NCI-H187 treated with DMSO at 0.1 percent for 48 hours (cell line): ENCODE measurements around the gene TFIP11.

Source experiments
- DNase-seq: peaks from one replicate; lab custom pipeline; 2025; lab: John Stamatoyannopoulos, UW

Gene TFIP11

DNA sequence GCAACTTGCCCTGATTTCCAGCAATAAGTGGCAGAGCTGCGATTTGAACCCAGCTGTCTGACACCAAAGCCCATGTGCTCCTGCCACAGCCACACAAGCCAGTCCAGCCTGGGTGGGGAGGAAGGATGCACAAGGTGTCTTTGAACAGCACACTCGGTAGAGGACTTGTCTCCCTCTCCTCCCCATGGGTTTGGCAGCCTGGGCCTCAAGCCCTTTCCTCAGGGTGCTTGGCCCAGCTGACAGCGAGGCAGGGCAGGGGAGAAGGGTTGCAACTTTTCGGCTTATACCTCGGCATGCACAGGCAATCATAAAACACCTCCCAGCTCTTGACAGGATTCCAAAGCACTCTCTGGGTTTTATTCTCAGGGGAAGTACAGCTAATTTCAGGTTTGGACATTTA is 63.9 kb downstream of the TFIP11 start:
- no peak for DNase-seq

DNA sequence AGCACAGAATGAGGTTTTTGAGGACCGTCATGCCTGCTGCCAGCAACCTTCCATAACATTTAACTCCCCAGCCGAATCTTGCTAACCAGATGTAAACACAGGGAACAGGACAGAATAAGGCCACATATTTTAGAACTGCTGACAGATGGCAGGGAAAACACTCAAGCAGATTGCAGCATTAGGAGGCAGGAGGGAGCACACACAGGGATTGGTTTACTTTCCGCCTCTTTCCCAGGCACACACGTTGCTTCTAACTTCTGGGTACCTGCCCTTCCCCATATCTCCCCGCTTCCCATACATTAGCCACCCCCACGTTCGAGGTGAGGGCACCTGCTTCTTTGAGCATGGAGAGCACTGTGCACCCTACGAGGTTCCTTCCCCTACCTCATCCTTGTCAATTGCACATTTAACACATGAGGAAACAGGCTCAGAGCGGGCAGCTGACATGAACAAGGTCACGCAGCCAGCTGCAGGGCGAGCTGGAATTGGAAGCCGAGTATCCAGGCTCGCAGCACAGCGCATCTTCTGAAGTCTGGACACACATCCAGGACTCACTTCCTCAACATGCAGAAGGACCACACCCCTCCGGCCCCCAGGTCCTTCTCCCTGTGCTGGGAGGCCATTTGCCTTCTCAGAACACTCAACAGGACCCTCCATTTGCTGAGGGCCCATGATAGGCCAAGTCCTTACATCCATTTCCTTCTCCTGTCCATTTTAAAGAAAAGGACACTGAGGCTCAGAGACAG is 64.5 kb downstream of the TFIP11 start:
- no peak for DNase-seq

DNA sequence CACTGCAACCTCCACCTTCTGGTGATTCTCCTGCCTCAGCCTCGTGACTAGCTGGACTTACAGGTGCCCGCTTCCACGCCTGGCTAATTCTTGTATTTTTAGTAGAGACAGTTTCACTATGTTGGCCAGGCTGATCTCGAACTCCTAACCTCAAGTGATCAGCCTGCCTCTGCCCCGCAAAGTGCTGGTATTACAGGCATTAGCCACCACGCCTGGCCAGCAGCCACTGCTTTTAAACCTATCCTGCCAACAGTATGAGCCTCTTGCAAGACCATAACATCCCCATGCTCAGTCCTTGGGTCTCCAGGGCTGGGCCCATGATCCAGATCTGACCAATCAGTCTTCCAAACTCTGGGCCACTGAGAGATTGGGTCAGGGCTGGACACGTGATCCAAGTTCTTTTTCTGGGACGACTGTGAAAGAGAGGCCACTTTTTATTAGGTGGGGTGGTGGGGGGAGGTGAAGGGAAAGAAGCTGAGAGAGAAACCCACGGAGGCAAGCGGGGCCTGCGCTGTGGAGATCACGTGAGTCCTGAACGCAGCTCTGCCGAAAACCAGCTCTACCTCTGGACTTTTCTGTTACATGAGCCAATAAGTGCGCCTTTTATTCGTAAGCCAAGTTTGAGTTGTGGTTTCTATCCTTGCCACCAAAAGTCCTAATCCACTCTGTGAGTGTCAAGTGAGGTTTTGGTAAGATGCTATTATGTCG is 65.3 kb downstream of the TFIP11 start:
- DNase-seq, result no peak

DNA sequence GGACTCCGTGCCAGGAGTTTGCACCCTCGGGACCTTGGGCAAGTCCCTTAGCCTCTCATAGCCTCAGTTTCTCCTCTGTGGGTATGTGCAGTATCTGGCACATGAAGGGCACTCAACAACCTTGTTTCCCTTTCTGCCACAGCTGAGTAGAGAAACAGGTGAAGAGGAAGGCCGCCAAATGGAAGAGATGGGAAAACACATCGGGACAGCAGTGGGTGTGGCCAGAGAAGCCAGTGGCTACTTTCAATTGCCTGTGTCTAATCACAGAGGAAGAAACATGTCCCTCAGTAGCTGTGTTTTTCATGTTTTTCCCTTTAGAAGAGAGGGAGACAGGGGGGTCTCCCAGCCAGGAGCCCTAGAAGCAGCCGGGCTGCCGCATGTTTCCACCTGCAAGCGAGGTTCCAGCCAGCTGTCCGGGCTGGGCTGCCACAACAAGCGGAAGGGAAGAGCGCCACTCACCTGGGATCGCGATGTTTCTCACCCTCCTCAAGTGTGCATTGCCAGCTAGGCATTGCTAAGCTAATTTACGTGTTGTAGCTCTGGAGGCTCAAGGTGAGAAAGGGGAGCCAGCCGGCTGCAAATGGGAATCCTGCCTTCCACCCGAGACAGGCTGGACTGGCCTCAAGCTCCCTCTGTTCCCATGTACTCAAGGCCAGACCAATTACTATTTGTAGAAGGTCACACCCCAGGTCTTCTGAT is 66.5 kb downstream of the TFIP11 start:
- DNase-seq, result no peak

DNA sequence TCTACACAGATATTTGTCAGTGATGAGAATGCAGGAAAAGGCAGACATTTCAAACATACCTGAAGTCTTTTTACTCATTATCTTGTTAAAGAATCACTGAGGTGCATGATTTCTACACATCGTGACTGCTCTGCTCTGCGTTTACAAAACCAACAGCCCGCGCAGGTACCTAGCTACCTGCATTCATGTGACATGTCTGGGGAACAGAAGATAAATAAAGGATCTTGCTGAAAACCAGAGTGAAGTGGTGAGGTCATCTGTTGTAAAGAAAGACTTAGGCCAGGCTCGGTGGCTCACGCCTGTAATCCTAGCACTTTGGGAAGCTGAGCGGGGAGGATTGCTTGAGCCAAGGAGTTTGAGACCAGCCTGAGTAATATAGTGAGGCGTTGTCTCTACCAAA is 67.5 kb downstream of the TFIP11 start:
- DNase-seq, result no peak

DNA sequence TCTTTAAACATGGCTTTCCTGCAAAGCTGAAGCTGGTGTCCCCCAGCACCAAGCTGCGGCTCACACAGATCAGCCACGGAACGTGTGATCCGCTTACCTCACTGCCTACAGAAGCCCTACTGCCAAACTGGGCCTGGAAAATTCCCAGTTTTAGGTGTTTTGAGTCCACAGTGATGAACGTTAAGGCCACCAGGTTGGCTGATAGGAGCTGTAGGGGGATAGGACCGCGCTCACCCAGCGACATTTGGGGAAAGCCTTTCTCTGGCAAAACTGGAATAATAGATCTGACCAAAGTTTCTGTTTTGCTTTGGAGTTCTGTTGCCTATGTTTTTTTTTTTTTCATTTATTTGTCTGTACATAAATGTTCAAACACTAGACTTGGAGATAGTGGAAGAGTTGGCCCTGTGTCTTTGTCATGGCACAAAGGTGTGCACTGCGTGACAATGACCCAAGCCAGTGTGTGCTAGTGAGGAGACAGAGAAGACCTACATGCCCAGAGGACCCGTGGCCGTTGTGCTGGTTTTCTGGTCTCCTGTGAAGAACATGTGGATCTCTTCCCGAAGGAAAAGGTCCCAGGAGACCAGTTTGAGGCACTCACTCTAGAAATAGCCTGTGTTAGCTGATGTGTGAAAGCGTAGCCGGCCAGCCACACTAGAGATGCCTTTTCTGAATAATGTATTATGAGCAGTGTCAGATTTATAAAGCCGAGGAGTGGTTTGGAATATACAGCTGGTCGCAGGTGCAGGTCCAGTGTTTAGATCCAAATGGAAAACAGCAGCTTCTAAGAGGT is 68.2 kb downstream of the TFIP11 start:
- DNase-seq, result peak; percentile 66

DNA sequence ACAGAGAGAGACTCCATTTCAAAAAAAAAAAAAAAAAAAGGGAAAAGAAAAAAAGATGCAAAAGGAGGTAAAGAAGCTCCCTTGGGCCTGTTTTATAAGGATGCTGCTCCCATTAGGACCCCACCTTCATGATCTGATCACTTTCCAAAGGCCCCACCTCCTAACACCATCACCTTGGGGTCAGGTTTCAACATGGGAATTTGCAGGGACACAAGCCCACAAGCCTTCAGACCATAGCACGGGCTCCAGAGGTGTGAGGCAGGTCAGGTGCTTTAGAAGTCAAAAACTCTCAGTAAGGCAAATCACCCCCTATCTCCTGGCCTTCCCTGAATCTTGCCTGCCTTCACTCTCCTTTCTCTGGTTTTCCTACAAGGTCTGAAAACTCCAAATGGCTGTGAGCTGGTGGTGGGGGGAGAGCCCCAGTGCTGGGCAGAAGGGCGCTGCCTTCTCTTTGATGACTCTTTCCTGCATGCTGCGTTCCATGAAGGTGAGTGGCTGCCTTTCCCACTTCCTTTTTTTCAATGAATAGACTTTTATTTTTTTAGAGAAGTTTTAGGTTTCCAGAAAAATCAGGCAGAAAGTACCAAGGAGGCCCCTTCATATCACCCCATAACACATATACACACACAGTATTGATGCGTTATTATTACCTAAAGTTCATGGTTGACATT is 70.1 kb downstream of the TFIP11 start:
- no peak for DNase-seq
